ENCODE measurements around the gene DEFB132. TPM values are rescaled to one million over a fixed set of nuclear protein-coding genes. Genes with fewer than 3 reads are reported as not detected.

The DEFB132 gene
- polyA plus RNA-seq (2013): not detected in 2 replicates

GRCh38 chr20:257419-257818 lies at the start of gene DEFB132:
Gene DEFB132 (plus strand): TSS chr20:257724. CDS start chr20:257779, 55 bp downstream.
- no peak within 1 kb of the TSS for H2AFZ ChIP-seq (ENCODE audit: insufficient read depth, low read length, poor library complexity)
- H4K12ac ChIP-seq (ENCODE audit: low read depth, low read length): no peak within 1 kb of the TSS
- H3K14ac ChIP-seq (ENCODE audit: low read length): no peak within 1 kb of the TSS
- no peaks in the 10 kb centered on the region for H3K79me1 ChIP-seq (ENCODE audit: low read length)
- no peak for DNase-seq
- no peak within 1 kb of the TSS for H2BK12ac ChIP-seq (ENCODE audit: low read length)
- H2AK5ac ChIP-seq (ENCODE audit: low read length): no peak within 1 kb of the TSS
- H3K9me3 ChIP-seq (ENCODE audit: insufficient read depth, low read depth, low read length): no peaks in the 10 kb centered on the region
- no peaks in the 10 kb centered on the region for H3K27me3 ChIP-seq (ENCODE audit: insufficient read depth, low read length)
- no peak within 1 kb of the TSS for H3K18ac ChIP-seq (ENCODE audit: low read length)
- no peaks in the 10 kb centered on the region for H3K4me1 ChIP-seq (ENCODE audit: control insufficient read depth in 1 of 2, insufficient read depth in 2 of 2, low read length in 2 of 2)
- H3K23ac ChIP-seq (ENCODE audit: low read length): no peak within 1 kb of the TSS
- no peak within 1 kb of the TSS for H4K8ac ChIP-seq (ENCODE audit: low read depth, low read length)
- H3K4ac ChIP-seq (ENCODE audit: low read depth, low read length): no peak within 1 kb of the TSS
- H3K79me2 ChIP-seq (ENCODE audit: control insufficient read depth, insufficient read depth, low read length, poor library complexity): no peaks in the 10 kb centered on the region
- H3K4me3 ChIP-seq (ENCODE audit: low read depth, low read length): no peak within 1 kb of the TSS
- H3K4me2 ChIP-seq (ENCODE audit: low read length): no peak within 1 kb of the TSS
- no peaks in the 10 kb centered on the region for H3K36me3 ChIP-seq (ENCODE audit: control insufficient read depth in 1 of 2, insufficient read depth in 2 of 2, low read length in 2 of 2)
- no peak within 1 kb of the TSS for H3K9ac ChIP-seq (ENCODE audit: low read length)
- WGBS (ENCODE audit: extremely low coverage, insufficient coverage, insufficient read length): no CpG with 5 or more reads among the region's 7 CpGs
- no peak within 1 kb of the TSS for H3K27ac ChIP-seq (ENCODE audit: low read depth, low read length)
- H4K91ac ChIP-seq (ENCODE audit: low read depth, low read length): no peak within 1 kb of the TSS
- no peak within 1 kb of the TSS for H2BK5ac ChIP-seq (ENCODE audit: low read depth, low read length, poor library complexity)
- no peak within 1 kb of the TSS for H2BK120ac ChIP-seq (ENCODE audit: insufficient read depth, low read length, poor library complexity)

DNA sequence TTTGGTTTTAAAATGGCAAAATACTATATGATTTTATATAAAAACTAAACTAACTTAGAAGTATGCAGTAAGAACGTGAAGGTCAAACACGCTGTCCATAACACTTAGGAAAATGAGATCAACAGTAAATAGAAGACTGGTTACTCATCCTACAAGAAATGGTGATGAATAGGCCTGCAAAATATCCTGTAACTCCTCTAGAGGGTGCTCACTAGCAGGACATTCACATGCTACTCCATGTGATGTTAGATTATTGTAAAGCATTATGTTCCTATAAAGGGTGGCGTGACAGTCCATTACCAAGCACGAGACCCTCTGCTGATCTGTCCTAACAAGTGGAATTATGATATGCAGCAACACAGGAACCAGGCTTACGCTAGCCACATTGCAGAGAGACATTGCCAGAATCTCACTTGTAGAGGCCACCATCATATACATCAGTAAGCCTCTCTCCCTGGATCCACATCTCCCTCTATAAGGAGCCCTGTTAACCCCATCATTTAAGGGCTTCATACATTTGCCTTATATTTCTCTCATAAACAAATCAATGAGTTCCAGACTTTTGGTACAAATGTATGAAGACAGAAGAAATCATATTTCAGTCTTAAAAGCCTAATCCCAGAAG lies 48.5 kb upstream of the DEFB132 start:
- Histone ChIP-seq H3K23ac (ENCODE audit: low read length) (no peak overlapping the region), H4K12ac (ENCODE audit: low read depth, low read length) (no peak overlapping the region), H3K18ac (ENCODE audit: low read length) (no peak overlapping the region), H4K8ac (ENCODE audit: low read depth, low read length) (no peak overlapping the region), H3K14ac (ENCODE audit: low read length) (no peak overlapping the region), H4K91ac (ENCODE audit: low read depth, low read length) (no peak overlapping the region), H2AK5ac (ENCODE audit: low read length) (no peak overlapping the region), H3K9me3 (ENCODE audit: insufficient read depth, low read depth, low read length) (peaks cover 4% of the 10 kb centered on the region), H3K4ac (ENCODE audit: low read depth, low read length) (no peak overlapping the region), H3K4me2 (ENCODE audit: low read length) (no peak overlapping the region), H2BK12ac (ENCODE audit: low read length) (no peak overlapping the region), H3K4me3 (ENCODE audit: low read depth, low read length) (no peak overlapping the region), H3K4me1 (ENCODE audit: control insufficient read depth in 1 of 2, insufficient read depth in 2 of 2, low read length in 2 of 2) (no peaks in the 10 kb centered on the region), H2AFZ (ENCODE audit: insufficient read depth, low read length, poor library complexity) (no peak overlapping the region), H3K27me3 (ENCODE audit: insufficient read depth, low read length) (no peaks in the 10 kb centered on the region), H2BK120ac (ENCODE audit: insufficient read depth, low read length, poor library complexity) (no peak overlapping the region), H3K9ac (ENCODE audit: low read length) (no peak overlapping the region), H3K79me2 (ENCODE audit: control insufficient read depth, insufficient read depth, low read length, poor library complexity) (no peaks in the 10 kb centered on the region), H3K79me1 (ENCODE audit: low read length) (no peaks in the 10 kb centered on the region), H3K36me3 (ENCODE audit: control insufficient read depth in 1 of 2, insufficient read depth in 2 of 2, low read length in 2 of 2) (no peaks in the 10 kb centered on the region), H2BK5ac (ENCODE audit: low read depth, low read length, poor library complexity) (no peak overlapping the region), H3K27ac (ENCODE audit: low read depth, low read length) (no peak overlapping the region)
- no CpG with 5 or more reads among the region's 5 CpGs for WGBS (ENCODE audit: extremely low coverage, insufficient coverage, insufficient read length)
- DNase-seq: peak in 1 of 2 donors; percentile 56

GRCh38 chr20:210809-211502 lies 46.6 kb upstream of the DEFB132 start:
- Histone ChIP-seq H2AK5ac (ENCODE audit: low read length) (no peak overlapping the region), H4K12ac (ENCODE audit: low read depth, low read length) (no peak overlapping the region), H2AFZ (ENCODE audit: insufficient read depth, low read length, poor library complexity) (no peak overlapping the region)

GRCh38 chr20:214383-214782 lies 43.1 kb upstream of the DEFB132 start:
- Histone ChIP-seq H3K14ac (ENCODE audit: low read length) (no peak overlapping the region), H3K4me2 (ENCODE audit: low read length) (no peak overlapping the region), H3K79me1 (ENCODE audit: low read length) (no peaks in the 10 kb centered on the region), H3K27ac (ENCODE audit: low read depth, low read length) (no peak overlapping the region), H2BK120ac (ENCODE audit: insufficient read depth, low read length, poor library complexity) (no peak overlapping the region), H3K9ac (ENCODE audit: low read length) (no peak overlapping the region), H3K23ac (ENCODE audit: low read length) (no peak overlapping the region), H3K4ac (ENCODE audit: low read depth, low read length) (no peak overlapping the region), H2BK12ac (ENCODE audit: low read length) (no peak overlapping the region), H4K91ac (ENCODE audit: low read depth, low read length) (no peak overlapping the region), H2BK5ac (ENCODE audit: low read depth, low read length, poor library complexity) (no peak overlapping the region), H3K18ac (ENCODE audit: low read length) (no peak overlapping the region), H2AFZ (ENCODE audit: insufficient read depth, low read length, poor library complexity) (no peak overlapping the region), H4K8ac (ENCODE audit: low read depth, low read length) (no peak overlapping the region), H3K79me2 (ENCODE audit: control insufficient read depth, insufficient read depth, low read length, poor library complexity) (no peaks in the 10 kb centered on the region), H3K36me3 (ENCODE audit: control insufficient read depth in 1 of 2, insufficient read depth in 2 of 2, low read length in 2 of 2) (no peaks in the 10 kb centered on the region), H3K4me1 (ENCODE audit: control insufficient read depth in 1 of 2, insufficient read depth in 2 of 2, low read length in 2 of 2) (no peaks in the 10 kb centered on the region), H3K27me3 (ENCODE audit: insufficient read depth, low read length) (no peaks in the 10 kb centered on the region), H2AK5ac (ENCODE audit: low read length) (no peak overlapping the region), H4K12ac (ENCODE audit: low read depth, low read length) (no peak overlapping the region), H3K9me3 (ENCODE audit: insufficient read depth, low read depth, low read length) (peaks cover 2% of the 10 kb centered on the region), H3K4me3 (ENCODE audit: low read depth, low read length) (no peak overlapping the region)
- no CpG with 5 or more reads among the region's 2 CpGs for WGBS (ENCODE audit: extremely low coverage, insufficient coverage, insufficient read length)
- no peak for DNase-seq

More at GRCh38 chr20:210809-211502, 46.6 kb upstream of the DEFB132 start:
- H3K4me3 ChIP-seq (ENCODE audit: low read depth, low read length): no peak overlapping the region
- H2BK120ac ChIP-seq (ENCODE audit: insufficient read depth, low read length, poor library complexity): no peak overlapping the region
- no peaks in the 10 kb centered on the region for H3K36me3 ChIP-seq (ENCODE audit: control insufficient read depth in 1 of 2, insufficient read depth in 2 of 2, low read length in 2 of 2)
- H3K14ac ChIP-seq (ENCODE audit: low read length): no peak overlapping the region
- no peak overlapping the region for H4K91ac ChIP-seq (ENCODE audit: low read depth, low read length)
- no peaks in the 10 kb centered on the region for H3K27me3 ChIP-seq (ENCODE audit: insufficient read depth, low read length)
- H3K4me2 ChIP-seq (ENCODE audit: low read length): no peak overlapping the region
- H3K4ac ChIP-seq (ENCODE audit: low read depth, low read length): no peak overlapping the region
- H3K4me1 ChIP-seq (ENCODE audit: control insufficient read depth in 1 of 2, insufficient read depth in 2 of 2, low read length in 2 of 2): no peaks in the 10 kb centered on the region
- no peak for DNase-seq
- no peak overlapping the region for H2BK5ac ChIP-seq (ENCODE audit: low read depth, low read length, poor library complexity)
- H3K79me1 ChIP-seq (ENCODE audit: low read length): no peaks in the 10 kb centered on the region
- H4K8ac ChIP-seq (ENCODE audit: low read depth, low read length): no peak overlapping the region
- H3K18ac ChIP-seq (ENCODE audit: low read length): no peak overlapping the region
- no CpG with 5 or more reads among the region's 7 CpGs for WGBS (ENCODE audit: extremely low coverage, insufficient coverage, insufficient read length)
- no peak overlapping the region for H3K23ac ChIP-seq (ENCODE audit: low read length)
- H3K9me3 ChIP-seq (ENCODE audit: insufficient read depth, low read depth, low read length): peaks cover 4% of the 10 kb centered on the region
- no peak overlapping the region for H3K9ac ChIP-seq (ENCODE audit: low read length)
- no peaks in the 10 kb centered on the region for H3K79me2 ChIP-seq (ENCODE audit: control insufficient read depth, insufficient read depth, low read length, poor library complexity)
- no peak overlapping the region for H2BK12ac ChIP-seq (ENCODE audit: low read length)
- H3K27ac ChIP-seq (ENCODE audit: low read depth, low read length): no peak overlapping the region
